ENCODE measurements around the gene KRT31.
"Not testable (repeated sequence)": the region's sequence is repeated elsewhere in the genome, so short reads cannot be mapped to it uniquely, and the experiment has no call there.

KRT31 gene

DNA sequence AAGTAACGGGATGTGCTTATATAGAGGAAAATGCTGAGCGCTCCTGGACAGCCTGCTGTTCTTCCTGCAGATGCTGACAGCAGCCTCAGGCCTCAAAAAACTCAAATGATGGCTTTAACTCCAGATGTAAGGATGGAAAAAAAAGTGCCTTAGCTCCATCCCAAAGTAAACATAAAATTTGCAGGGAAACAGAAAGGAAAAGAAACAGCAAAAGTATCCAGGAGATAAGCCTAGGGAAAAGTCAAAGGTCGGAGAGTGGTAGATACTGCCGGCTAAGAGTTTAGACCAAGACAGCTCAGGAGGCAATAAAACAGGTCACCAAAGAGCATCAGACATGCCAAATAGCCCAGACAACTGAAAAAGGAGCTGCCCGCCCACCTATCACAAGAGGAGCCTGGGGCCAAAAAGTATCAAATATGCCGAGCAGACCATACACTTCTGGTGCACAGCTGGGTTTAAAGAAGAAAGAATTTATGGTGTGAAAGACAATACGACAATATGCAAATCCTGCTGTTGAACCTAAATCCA is 6.9 kb downstream of the KRT31 start:
- no peak for DNase-seq (ENCODE audit: low read depth in 3 of 3)

DNA sequence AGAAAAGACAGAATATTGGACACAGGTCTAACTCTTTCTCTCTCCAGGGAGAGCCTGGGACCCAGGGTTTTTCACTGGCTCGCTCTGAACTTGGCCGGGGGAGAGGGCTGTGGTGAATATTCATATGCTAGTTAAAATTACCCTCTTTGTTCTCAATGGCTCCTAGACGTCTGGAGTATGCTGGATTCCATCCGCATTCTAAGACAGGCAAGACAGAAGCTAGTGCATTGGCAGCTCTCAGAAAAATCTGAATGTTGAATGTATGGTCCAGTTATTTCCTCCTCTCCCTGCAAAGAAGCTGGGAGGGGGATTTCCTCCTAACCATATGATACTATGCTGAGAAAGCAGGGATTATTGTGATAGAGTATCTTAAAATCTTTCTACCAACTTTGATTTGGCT is 9.7 kb downstream of the KRT31 start:
- DNase-seq (ENCODE audit: low read depth in 3 of 3): no peak

DNA sequence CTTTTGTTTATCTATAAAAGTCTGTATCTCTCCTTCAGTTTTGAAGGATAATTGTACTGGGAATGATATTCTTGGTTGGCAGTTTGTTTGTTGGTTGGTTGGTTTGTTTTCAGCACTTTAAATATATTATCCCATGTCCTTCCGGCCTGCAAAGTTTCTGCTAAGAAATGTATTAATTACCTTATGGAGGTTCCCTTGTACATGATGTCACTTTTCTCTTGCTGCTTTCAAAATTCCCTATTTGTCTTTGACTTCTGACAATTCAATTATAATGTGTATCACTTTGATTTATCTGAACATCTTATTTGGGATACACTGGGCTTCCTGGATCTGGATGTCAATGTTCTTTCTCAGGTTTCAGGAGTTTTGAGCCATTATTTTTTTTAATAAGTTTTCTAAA is 11.2 kb downstream of the KRT31 start:
- no peak for DNase-seq (ENCODE audit: low read depth in 3 of 3)

DNA sequence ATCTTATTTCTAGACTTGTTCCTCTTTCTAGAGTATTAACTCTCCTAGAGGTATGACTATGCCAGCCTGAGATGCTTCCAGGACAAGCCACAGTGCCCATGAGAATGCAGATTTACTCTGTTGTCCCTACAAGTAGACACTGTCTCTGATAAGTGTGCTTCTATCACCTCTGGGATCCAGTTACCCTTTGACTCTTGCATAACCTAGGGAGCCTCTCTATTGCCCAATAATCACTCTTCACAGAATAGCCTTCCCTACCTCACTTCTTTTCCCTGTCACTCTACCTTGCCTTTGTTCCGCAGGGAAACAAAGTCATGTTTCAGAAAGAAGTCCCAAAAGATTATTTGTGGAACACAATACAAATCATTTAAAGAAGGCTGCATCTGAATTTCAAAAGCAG is 13.7 kb downstream of the KRT31 start:
- DNase-seq (ENCODE audit: low read depth in 3 of 3): no peak

DNA sequence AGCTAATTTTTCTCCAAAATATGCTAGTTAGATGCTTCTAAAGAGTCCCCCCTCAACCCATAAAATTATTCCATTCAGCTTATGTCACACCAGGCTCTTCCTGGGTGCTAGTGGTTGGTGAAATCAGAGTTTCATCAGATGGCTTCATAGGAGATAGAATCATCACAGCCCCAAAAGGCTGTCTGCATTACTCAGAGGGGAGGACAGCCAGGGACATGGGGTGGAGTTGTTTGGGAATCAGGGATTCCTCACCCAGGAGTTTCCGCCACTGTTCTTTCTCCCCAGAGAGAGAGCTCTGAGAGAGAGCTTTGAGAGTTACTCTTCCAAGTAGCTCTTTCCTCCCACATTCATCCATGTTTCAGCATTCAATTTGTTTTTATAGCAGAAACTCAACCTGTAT is 15.0 kb downstream of the KRT31 start:
- DNase-seq (ENCODE audit: low read depth in 3 of 3): no peak

DNA sequence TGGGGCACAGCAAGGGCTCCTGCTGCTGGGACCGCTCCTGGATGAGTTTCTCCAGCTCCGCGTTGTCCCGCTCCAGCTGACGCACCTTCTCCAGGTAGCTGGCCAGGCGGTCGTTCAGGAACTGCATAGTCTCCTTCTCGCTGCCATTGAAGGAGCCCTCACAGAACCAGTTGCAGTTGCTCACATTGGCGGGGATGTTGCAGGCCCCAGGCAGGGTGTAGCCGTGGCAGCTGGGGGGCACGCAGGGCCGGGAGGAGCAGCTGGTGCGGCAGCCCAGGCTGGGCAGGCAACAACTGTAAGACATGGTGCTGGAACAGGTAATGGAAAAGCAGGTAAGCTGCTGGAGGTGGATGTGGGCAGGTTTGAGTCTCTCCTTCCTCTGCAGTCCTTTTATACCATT is 15.5 kb downstream of the KRT31 start, which contains the start of gene KRT34:
Gene KRT34, minus strand, starts transcription at position 364 of the 400 bp plus-strand sequence. Its CDS starts 60 bp downstream, at position 304.
- DNase-seq (ENCODE audit: low read depth in 3 of 3): not testable (repeated sequence)

DNA sequence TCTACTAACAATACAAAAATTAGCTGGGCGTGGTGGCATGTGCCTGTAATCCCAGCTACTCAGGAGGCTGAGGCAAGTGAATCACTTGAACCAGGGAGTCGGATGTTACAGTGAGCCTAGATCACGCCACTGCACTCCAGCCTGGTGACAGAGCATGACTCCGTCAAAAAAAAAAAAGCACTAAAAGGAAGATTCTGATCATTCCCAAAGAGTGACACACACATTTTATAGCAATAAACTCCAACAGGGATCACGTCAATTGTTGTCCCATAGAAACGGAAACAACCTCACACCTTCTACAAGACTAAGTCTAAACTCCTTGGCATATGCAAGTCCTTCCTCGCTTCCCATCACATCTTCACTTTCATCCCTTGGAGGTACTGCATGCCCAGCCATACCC is 17.3 kb downstream of the KRT31 start:
- DNase-seq (ENCODE audit: low read depth in 3 of 3): not testable (repeated sequence)

DNA sequence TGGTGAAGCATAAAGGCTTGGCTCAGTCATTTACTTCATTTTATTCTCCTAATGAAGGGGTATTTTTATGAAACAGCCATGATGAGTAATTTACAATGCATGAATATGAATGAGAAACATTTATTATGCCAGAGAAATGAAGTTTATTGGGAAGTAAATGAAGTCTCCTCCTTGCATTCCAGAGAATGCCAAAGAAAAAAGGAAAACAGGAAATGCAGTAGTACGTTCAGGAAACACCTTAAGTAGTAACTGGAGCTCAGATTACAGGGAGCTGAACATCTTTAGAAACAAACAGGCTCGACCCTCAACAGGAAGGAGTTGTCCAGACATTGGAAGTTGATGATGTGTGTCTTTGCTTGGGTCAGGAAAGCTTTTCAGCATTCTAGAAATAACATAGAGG is 19.9 kb downstream of the KRT31 start:
- DNase-seq (ENCODE audit: low read depth in 3 of 3): no peak

DNA sequence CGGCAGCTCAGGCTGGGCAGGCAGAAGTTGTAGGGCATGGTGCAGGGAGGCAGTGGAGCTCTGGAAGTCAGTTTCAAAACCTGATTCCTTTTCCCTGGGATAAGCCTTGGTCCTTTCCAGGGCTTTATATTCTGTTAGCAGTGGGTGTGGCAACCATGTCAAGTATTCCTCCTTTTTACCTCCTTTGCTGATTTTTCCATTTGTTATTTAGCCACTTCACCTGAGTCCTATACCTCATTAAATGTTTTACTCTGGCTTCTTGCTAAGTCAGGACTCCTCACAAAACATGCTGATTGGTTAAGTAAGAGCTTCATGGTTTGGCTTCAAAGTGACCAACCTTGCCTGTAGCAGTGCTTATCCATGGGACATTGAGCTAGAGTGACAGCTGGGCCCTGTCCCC is 27.7 kb downstream of the KRT31 start, which contains the start of gene KRT33B:
Gene KRT33B, minus strand, starts transcription at position 101 of the 400 bp plus-strand sequence. Its CDS starts 63 bp downstream, at position 38.
- DNase-seq (ENCODE audit: low read depth in 3 of 3): no peak

DNA sequence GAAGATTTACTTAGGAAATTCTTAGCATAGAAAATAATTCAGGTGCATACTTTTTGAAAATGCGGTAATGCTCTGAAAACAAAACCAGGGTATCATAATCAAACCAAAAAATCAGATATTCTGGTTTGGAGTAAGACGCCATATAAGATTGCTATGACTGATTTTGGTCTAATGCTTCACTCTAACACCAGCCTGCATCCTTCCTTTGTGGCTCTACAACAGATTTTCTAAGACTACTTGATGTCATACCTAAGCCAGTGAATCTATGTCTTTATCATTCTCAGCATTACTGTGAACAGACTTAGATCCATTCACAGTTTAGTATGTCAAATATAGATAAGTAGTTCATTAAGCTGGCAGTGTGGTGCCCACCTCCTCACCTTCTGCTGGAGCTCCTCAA is 28.4 kb downstream of the KRT31 start:
- no peak for DNase-seq (ENCODE audit: low read depth in 3 of 3)

DNA sequence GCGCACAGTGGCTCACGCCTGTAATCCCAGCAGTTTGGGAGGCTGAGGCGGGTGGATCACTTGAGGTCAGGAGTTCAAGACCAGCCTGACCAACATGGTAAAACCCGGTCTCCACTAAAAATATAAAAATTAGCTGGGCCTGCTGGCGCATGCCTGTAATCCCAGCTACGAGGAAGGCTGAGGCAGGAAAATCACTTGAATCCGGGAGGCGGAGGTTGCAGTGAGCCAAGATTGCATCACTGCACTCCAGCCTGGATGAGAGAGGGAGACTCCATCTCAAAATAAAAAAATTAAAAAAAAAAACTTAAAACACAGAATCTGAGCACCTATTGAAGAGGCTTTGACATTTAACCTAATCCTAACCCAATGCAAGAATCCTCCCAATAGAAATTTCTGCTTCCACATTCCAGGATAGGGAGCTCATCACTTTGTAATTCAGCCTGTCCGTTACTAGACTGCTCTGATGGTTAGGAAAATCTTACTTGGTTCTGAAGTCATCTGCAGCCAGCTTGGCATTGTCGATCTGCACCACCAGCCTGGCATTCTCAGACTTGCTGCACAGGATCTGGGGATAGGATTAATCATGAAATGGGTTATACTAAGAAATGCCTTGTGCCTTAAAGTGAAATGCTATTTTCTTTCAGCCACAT is 29.9 kb downstream of the KRT31 start:
- DNase-seq (ENCODE audit: low read depth in 3 of 3): no peak

DNA sequence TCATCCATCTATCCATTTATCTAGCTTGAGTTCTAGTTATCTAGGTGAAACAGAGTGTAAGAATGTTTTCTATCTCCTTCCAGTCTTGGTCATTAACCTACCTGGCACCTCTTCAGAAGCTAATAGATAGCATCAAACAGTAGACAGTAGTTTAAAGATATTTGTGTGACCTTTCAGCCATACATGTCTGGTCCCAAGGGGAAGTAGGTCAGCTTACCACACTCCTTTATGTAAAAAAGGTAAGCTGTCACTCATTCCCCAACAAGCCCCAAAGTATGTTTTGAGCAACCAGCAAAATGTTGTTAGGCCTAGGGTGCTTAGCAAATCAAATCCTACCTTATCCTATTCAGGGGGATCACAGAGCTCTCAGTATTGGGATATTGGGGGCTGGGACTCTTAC is 31.3 kb downstream of the KRT31 start:
- no peak for DNase-seq (ENCODE audit: low read depth in 3 of 3)

DNA sequence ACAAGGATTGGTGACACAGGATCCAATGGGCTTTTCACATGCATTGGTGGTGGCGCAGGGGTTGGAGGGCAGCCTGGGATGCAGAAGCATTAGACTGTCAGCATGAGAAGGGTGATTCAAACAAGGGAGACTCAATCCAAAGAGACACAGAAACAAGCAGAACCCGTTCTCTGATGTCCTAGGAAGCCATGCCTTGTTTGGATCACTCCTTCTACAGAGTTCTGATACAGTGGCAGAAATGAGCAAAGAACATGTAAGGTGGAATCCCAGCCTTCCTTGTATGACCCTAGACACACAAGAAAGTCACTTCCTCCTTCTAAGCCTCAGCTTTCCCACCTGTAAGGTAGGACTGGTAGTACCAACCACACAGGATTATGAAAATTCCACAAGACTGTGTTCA is 33.5 kb downstream of the KRT31 start:
- DNase-seq (ENCODE audit: low read depth in 3 of 3): no peak

DNA sequence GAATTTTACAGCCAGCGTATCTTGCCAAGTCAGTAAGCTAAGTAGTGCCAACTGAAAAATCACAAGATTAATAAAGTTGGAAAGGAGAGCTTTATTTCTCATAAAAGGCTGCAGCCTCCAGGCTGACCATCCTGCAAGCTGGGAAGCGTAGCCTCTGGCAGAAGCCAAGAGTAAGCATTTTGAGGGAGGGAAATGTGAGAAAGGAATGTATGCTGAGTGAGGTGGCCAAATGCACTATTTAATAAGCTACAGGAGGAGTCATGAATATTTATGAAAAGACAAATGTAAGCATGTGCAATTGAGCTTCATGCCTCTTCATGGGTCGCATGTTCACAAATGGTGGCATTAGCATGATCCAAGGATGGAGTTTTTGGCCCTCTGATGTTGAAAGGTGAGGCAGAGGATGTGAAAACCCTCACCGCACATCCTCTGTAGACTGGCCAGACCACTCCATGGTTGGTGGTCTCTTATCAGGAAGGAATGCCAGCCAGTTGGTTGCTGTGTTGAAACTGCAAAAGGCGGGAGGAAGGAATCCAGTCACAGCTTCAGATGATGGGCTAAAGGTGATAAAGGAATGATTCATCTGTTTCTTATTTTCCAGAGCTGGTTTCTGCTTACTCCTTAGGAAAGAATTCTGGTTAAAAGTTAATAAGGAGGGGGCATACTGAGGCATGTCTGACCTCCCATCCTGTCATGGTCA is 37.0 kb downstream of the KRT31 start:
- no peak for DNase-seq (ENCODE audit: low read depth in 3 of 3)

DNA sequence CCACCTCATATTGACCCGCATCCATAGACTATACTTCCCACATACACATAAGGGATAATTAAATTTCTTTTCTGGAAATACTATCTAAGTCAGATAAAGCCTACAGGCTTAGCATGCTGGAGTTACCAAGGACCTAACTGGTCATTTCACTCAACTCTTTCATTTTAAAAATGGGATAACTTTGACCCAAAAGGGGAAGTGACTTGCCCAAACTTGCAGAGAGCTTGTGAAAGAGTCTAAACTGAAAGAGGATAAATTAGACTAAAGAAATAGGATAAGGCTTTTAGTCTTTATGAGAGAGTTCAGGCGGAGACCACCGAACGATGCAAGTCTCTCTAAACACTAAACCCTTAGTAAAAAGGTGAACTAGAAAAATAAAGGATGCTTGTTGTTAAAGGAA is 42.9 kb downstream of the KRT31 start:
- no peak for DNase-seq (ENCODE audit: low read depth in 3 of 3)

DNA sequence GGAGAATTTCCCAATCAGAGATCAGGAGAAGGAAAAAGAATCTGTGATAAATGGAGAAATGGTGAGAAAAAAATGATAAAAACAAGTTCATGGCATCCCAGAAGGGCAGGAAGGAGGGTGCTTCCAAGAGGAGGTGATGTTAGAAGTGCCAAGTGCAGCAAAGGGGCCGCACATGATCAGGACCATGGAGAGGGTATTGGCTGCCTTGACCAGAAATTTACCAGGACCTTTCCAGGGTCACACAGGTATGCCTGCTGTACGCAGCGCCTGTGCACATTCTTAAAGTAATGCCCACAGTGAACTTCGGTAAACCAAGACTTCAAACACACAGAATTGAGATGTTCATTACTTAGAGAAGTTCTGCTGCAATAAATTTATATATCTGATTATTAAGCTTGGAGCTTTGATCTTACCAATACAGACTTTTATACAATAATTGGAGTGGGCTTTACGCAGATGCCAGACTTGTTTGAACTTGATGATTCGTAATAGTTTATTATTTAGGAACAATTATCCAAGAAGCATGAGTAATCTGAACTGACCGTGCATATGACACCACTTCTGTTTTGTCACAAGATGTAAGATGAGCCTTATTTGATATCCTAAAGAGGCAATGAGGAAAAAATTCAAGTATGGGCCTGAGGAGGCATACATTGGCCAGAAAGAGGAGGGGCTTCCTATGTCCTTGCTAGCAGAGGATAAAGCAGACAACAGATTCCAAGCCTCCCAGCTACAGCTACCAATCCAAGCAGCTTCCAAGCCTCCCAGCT is 44.6 kb downstream of the KRT31 start:
- DNase-seq (ENCODE audit: low read depth in 3 of 3): no peak

DNA sequence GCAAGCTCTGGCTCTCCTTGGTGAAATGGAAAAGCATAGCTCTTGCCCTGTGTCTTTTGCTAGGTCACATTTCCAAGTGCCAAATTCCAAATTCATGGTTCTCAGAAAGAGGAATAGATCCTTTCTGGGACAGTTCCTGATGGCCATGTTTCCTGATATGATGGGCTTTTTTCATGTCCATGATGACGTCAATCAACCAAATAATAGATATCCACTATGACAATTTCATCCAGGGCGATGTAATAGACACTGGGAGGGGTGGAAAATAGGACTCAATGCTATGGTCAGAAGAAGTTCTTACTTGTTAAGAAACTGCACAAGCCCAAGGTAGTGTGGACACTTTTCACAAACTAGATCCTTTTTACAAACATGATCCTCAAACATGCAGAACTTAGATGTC is 46.2 kb downstream of the KRT31 start:
- no peak for DNase-seq (ENCODE audit: low read depth in 3 of 3)

DNA sequence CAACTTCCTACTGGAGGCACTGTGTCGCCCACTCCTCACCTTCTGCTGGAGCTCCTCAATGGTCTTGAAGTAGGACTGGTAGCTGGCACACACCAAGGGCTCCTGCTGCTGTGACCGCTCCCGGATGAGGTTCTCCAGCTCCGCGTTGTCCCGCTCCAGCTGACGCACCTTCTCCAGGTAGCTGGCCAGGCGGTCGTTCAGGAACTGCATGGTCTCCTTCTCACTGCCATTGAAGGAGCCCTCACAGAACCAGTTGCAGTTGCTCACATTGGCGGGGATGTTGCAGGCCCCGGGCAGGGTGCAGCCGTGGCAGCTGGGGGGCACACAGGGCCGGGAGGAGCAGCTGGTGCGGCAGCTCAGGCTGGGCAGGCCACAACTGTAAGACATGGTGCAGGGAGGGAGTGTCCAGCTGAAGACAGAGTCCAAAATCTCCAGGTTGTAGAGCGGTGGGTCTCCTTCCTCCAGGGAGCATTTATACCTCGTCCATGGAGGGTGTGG is 47.0 kb downstream of the KRT31 start, which contains the start of gene KRT33A:
Gene KRT33A, minus strand, starts transcription at position 448 of the 498 bp plus-strand sequence. Its CDS starts 61 bp downstream, at position 387.
- not testable (repeated sequence) for DNase-seq (ENCODE audit: low read depth in 3 of 3)

DNA sequence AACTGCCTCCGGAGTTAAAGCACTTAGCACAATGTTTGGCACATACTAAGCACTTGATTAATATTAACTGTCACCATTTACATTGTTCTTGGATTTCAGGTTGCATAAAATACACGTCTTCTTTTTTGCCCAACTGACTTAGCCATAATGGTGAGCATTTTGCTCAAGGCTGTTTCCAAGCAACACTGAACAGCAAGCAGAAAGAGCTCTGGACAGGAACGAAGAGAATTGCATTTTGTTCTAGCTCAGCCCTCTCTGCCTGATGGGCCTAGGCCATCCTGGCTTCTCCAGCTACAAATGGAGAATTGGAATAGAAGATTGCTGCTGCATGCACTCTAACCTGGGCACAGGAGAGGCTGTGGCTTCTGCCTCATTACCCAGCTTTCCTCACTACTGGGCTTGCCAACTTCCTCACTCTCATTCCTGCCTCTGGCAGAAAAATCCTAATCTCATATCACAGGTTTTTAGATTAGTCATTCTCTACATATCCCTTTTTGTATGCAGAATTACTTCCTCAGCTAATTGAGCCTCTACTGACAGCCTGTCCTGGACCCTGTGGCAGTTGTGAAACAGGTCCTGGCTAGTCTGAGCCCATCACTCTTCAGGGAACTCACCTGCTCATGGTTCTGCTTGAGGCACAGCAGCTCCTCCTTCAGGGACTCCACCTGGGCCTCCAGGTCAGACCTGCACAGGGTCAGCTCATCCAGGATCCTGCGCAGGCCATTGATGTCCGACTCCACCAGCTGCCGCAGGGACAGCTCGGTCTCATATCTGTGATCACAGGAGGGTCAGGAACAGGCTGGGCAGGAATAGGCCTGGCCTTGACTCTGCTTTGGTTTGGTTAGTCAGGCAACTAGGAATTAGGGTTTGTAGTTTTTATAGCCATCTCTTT is 49.3 kb downstream of the KRT31 start:
- DNase-seq (ENCODE audit: low read depth in 3 of 3): no peak

DNA sequence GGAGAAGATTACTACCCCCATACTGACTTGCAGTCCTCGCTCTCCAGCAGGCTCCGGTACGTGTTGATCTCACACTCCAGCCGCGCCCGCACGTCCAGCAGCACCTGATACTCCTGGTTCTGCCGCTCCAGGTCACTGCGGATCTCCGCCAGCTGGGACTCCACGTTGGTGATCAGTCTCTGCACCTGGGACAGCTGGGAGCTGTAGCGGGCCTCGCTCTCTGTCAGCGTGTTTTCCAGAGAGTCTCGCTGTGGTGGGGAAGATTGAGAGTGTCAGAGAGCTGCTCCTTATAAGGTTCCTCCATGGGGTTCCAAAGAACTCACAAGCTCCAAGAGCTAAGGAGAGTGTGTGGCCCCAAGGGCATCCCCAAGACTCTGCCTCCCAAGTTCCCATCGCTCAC is 51.0 kb downstream of the KRT31 start:
- DNase-seq (ENCODE audit: low read depth in 3 of 3): not testable (repeated sequence)

DNA sequence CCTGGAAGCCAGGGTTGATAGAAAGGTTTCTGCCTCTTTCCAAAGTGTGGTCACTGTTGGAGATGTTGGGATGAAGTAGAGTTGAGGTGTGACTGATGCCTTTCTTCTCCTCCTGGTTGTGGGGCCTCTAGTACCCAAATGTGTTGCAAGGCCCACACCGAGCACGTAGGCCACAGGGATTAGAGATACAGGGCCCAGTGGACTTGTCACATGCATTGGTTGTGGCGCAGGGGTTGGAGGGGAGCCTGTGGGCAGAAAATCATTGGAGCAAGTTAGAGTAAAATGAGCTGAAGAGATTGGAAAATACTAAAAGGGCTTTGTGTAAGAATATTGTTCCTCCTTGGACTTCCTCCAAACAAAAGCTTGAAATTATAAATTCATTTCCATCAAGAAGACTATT is 51.4 kb downstream of the KRT31 start:
- no peak for DNase-seq (ENCODE audit: low read depth in 3 of 3)
